Measurements from ENCODE around the gene EML1.

DNA sequence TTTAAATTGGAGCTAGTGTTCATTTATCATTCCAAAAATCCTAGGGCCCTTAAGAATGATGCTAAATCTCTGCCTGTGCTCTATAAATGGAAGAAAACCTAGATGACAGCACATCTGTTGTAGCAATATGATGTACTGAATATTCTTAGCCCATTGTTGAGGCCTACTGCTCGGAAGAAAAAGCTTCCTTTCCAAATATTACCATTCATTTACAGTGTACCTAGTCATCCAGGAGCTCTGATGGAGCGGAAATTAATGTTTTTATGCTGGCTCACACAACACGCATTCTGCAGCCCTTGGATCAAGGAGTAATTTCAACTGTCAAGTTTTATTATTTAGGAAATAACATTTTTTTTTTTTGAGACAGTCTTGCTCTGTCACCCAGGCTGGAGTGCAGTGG lies 77.4 kb downstream of the EML1 start:
- TF ChIP-seq, protein P1, sequence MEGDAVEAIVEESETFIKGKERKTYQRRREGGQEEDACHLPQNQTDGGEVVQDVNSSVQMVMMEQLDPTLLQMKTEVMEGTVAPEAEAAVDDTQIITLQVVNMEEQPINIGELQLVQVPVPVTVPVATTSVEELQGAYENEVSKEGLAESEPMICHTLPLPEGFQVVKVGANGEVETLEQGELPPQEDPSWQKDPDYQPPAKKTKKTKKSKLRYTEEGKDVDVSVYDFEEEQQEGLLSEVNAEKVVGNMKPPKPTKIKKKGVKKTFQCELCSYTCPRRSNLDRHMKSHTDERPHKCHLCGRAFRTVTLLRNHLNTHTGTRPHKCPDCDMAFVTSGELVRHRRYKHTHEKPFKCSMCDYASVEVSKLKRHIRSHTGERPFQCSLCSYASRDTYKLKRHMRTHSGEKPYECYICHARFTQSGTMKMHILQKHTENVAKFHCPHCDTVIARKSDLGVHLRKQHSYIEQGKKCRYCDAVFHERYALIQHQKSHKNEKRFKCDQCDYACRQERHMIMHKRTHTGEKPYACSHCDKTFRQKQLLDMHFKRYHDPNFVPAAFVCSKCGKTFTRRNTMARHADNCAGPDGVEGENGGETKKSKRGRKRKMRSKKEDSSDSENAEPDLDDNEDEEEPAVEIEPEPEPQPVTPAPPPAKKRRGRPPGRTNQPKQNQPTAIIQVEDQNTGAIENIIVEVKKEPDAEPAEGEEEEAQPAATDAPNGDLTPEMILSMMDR (IDR thresholded peaks at IDR 0.05; ENCODE audit: poor library complexity, severe bottlenecking), result no peak
- no peak for TF ChIP-seq MXI1 (conservative IDR thresholded peaks at IDR 0.05; ENCODE audit: poor library complexity, severe bottlenecking)
- TF ChIP-seq EP300 (conservative IDR thresholded peaks at IDR 0.05; ENCODE audit: poor library complexity, severe bottlenecking), result no peak
- TF ChIP-seq EZH2 (IDR thresholded peaks at IDR 0.05; ENCODE audit: borderline replicate concordance, insufficient read depth, low read length, poor library complexity, severe bottlenecking), result no peak
- no peak for TF ChIP-seq RAD21 (conservative IDR thresholded peaks at IDR 0.05)
- TF ChIP-seq TAF1 (IDR thresholded peaks at IDR 0.05; ENCODE audit: low read depth), result no peak

All from neural cell (in vitro differentiated cells).